ENCODE data around the gene SDCCAG8.

Gene SDCCAG8

DNA sequence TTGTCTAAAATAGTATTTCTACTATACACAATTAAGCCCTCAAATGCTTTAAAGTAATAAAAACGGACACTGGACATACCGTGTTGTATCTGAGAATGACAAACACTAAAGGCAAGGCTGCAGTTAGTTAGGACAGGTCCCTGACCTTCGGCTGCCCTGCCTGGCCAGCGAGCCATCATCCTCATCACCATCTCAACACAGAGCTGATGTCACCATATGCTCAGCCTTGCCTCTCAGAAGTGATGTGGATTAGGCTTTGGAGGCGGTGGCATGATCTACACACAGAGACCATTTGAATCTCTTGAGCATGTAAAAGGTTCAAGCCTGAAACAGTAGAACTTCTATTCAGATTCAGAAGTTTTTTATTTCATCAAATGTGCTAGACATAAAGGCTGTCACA, 244.7 kb downstream of the SDCCAG8 start:
- TF ChIP-seq SP2 (tag by site-specific recombination; IDR thresholded peaks at IDR 0.05) (no peak), ZNF394 (tag by site-specific recombination; IDR thresholded peaks at IDR 0.05; ENCODE audit: borderline replicate concordance) (no peak), ZBTB48 (tag by site-specific recombination; IDR thresholded peaks at IDR 0.05) (no peak), ZNF248 (tag by site-specific recombination; IDR thresholded peaks at IDR 0.05) (no peak)
- Histone ChIP-seq H3K4me3 (ENCODE audit: low read depth, low read length) (no peak overlapping the region), H3K36me3 (ENCODE audit: control insufficient read depth in 2 of 2, insufficient read depth in 1 of 2, low read length in 2 of 2) (peaks cover 0 to 21% of the 10 kb centered on the region in 2 experiments; a peak in 1 of 3 replicates), H3K27ac (ENCODE audit: extremely low read depth, low read depth, low read length) (no peak overlapping the region), H3K9me3 (ENCODE audit: control insufficient read depth, insufficient read depth, low read depth, low read length) (no peaks in the 10 kb centered on the region), H3K4me1 (ENCODE audit: control insufficient read depth, insufficient read depth, low read length) (no peaks in the 10 kb centered on the region)
- ChIA-PET POLR2A (no interaction called here), CTCF (interaction anchor here (0.6 kb wide), 1 partner anchor 92 kb away, joined by 3 read pairs; no protein-coding TSS in a partner anchor)

DNA sequence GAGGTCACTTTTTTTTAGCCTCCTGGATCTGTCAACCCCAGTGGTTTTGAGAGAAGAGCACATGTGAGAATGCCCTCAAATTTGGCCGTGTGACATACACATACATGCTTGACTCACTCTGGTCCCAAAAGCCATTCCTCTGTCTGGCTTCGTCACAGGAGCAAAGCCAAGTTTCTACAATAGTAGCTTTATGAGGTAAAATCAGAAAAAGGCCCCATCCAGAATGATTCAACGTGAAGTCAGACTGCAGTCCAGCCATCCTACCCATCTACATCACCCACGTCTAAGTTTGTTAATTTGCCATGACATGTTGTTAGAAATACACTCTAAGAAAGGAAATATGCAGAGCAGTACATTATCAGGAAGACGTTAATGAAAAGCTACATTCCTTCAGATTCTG, 245.2 kb downstream of the SDCCAG8 start:
- POLR2A ChIA-PET = no interaction called here
- Histone ChIP-seq H3K4me1 (ENCODE audit: control insufficient read depth, insufficient read depth, low read length) (no peaks in the 10 kb centered on the region), H3K27ac (ENCODE audit: extremely low read depth, low read depth, low read length) (no peak overlapping the region), H3K9me3 (ENCODE audit: control insufficient read depth, insufficient read depth, low read depth, low read length) (no peaks in the 10 kb centered on the region), H3K36me3 (ENCODE audit: control insufficient read depth in 2 of 2, insufficient read depth in 1 of 2, low read length in 2 of 2) (peaks cover 0 to 24% of the 10 kb centered on the region in 2 experiments; a peak in 1 of 3 replicates), H3K4me3 (ENCODE audit: low read depth, low read length) (no peak overlapping the region)
- CTCF ChIA-PET = interaction anchor here (0.6 kb wide), 1 partner anchor 91 kb away, joined by 3 read pairs; no protein-coding TSS in a partner anchor
- TF ChIP-seq ZNF423 (tag by site-specific recombination; IDR thresholded peaks at IDR 0.05) (no peak), ZNF624 (tag by site-specific recombination; IDR thresholded peaks at IDR 0.05) (no peak), SALL2 (tag by site-specific recombination; IDR thresholded peaks at IDR 0.05; ENCODE audit: borderline replicate concordance) (no peak), AEBP2 (tag by site-specific recombination; IDR thresholded peaks at IDR 0.05; ENCODE audit: borderline replicate concordance) (no peak), ZNF785 (tag by site-specific recombination; IDR thresholded peaks at IDR 0.05) (no peak), ZNF623 (tag by site-specific recombination; IDR thresholded peaks at IDR 0.05) (no peak), ZNF544 (tag by site-specific recombination; IDR thresholded peaks at IDR 0.05) (no peak), KLF1 (tag by site-specific recombination; IDR thresholded peaks at IDR 0.05) (no peak), ZNF433 (tag by site-specific recombination; IDR thresholded peaks at IDR 0.05; ENCODE audit: low read depth) (no peak)

GRCh38 chr1:243503155-243503554, 247.3 kb downstream of the SDCCAG8 start:
- CTCF ChIA-PET = no interaction called here
- Histone ChIP-seq H3K9me3 (ENCODE audit: control insufficient read depth, insufficient read depth, low read depth, low read length) (no peaks in the 10 kb centered on the region), H3K4me1 (ENCODE audit: control insufficient read depth, insufficient read depth, low read length) (no peaks in the 10 kb centered on the region), H3K27ac (ENCODE audit: extremely low read depth, low read depth, low read length) (no peak overlapping the region), H3K36me3 (ENCODE audit: control insufficient read depth in 2 of 2, insufficient read depth in 1 of 2, low read length in 2 of 2) (peaks cover 0 to 18% of the 10 kb centered on the region in 2 experiments; a peak in 1 of 3 replicates), H3K4me3 (ENCODE audit: low read depth, low read length) (no peak overlapping the region)
- POLR2A ChIA-PET = no interaction called here
- TF ChIP-seq ZBTB48 (tag by site-specific recombination; IDR thresholded peaks at IDR 0.05) (no peak), CTCF (tag by site-specific recombination; IDR thresholded peaks at IDR 0.05) (no peak), REPIN1 (tag by site-specific recombination; IDR thresholded peaks at IDR 0.05; ENCODE audit: low read depth) (no peak), ZNF600 (tag by site-specific recombination; IDR thresholded peaks at IDR 0.05) (no peak), ZBTB6 (tag by site-specific recombination; IDR thresholded peaks at IDR 0.05) (no peak), ZNF701 (tag by site-specific recombination; IDR thresholded peaks at IDR 0.05) (no peak), ZNF26 (tag by site-specific recombination; IDR thresholded peaks at IDR 0.05) (no peak), ZSCAN5A (tag by site-specific recombination; IDR thresholded peaks at IDR 0.05) (no peak), MYNN (tag by site-specific recombination; IDR thresholded peaks at IDR 0.05; ENCODE audit: borderline replicate concordance) (no peak), ZNF837 (tag by site-specific recombination; IDR thresholded peaks at IDR 0.05) (no peak), GFI1B (tag by site-specific recombination; IDR thresholded peaks at IDR 0.05) (no peak), ZNF596 (tag by site-specific recombination; IDR thresholded peaks at IDR 0.05) (no peak)
- TF ChIP-seq, protein P1, sequence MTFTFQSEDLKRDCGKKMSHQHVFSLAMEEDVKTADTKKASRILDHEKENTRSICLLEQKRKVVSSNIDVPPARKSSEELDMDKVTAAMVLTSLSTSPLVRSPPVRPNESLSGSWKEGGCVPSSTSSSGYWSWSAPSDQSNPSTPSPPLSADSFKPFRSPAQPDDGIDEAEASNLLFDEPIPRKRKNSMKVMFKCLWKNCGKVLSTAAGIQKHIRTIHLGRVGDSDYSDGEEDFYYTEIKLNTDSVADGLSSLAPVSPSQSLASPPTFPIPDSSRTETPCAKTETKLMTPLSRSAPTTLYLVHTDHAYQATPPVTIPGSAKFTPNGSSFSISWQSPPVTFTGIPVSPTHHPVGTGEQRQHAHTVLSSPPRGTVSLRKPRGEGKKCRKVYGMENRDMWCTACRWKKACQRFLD (tag by site-specific recombination; IDR thresholded peaks at IDR 0.05) = no peak

All from HEK293 (cell line).